Globus pallidus (tissue), 1 donor: ENCODE measurements around the gene UNC13C.

ENCODE experiments used
- DNase-seq: peaks from one replicate; pipeline ENCODE4 v3.0.0-alpha.2; 2015; ENCODE audit warnings: low spot score

UNC13C gene

GRCh38 chr15:54119051-54119450 is 140.8 kb downstream of the UNC13C start:
- no peak for DNase-seq

- no peak for DNase-seq
Measured at GRCh38 chr15:54120949-54121463, 142.8 kb downstream of the UNC13C start.

DNA sequence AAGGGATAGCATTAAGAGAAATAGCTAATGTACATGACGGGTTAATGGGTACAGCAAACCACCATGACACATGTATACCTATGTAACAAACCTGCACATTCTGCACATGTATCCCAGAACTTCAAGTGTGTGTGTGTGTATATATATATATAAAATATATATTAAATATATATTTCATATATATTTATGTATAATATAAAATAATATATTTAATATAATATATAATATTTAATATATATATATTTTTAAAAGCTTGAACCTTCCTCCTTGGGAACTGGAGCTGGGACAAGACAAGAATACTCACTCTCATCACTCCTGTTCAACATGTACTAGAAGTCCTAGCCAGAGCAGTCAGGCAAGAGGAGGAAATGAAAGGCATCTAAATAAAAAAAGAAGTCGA is 149.3 kb downstream of the UNC13C start:
- no peak for DNase-seq

DNA sequence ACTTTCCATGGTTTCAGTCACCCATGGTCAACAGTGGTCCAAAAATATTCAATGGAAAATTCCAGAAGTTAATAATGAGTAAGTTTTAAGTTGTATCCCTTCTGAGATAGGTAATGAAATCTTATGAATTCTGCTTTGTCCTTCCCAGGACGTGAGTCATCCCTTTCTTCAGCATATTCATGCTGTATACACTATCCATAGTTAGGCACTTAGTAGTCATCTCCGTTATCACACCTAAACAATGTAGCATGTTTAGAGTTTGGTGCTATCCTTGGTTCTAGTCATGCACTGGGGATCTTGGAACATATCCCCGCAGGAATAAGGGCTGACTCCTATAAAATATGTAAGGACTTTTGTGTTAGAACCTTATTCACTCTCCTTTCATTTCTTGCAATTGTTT is 153.2 kb downstream of the UNC13C start:
- DNase-seq, result no peak

GRCh38 chr15:54149115-54149531 is 170.9 kb downstream of the UNC13C start:
- no peak for DNase-seq

DNA sequence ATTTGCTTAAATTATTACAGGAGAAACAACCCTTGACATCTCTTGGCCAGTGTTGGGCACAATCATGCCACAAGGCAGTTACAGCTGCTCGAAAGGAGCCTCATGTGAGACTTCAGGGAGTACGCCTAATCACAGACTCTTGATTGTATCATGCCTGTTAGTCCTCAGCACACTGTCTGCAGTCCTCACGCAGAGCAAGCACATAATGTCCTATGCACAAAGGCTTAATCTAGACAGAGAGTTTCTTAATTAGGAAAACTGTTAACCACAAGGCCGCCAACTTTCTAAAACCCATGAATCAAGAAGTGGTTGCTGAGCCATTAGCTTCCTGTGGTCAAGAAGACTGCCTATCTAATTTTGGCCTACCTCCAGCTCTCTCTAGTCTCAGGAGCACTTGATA is 172.0 kb downstream of the UNC13C start:
- no peak for DNase-seq

DNA sequence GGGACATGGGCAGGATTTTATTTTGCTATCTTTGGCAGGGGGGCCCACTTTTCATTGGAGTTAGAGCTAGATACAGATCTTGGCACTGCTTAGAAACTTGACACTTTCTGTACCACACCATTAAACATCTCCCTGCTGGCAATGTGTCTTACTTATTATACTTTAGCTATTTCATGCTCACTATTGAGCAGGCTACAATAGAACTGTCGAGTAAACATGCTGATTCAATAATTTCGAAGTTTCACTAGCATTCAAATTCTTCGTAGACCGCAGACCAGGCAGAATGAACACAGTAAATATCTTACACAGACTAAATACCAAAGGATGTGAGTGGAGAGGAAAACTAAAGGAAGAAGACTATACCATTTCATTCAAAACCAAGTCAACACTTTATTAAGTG is 180.8 kb downstream of the UNC13C start:
- DNase-seq, result no peak

GRCh38 chr15:54187325-54187724 is 209.1 kb downstream of the UNC13C start:
- no peak for DNase-seq

DNA sequence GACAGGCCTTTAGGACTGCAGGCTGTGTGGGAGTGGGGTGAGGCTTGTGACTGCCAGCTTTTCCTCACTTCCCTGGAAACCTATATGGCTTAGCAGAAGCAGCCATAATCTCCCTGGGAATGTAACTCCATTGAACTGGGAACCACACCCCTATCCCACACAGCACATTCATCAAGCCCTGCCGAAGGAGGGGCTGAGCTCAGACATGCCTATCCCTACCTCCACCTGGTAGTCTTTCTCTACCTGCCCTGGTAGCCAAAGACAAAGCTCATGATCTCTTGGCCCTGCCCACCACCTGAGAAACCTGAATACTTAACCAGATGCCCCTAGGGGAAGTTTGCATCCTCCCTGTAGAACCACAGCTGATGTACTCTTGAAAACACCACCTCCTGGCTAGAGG is 219.8 kb downstream of the UNC13C start:
- DNase-seq, result no peak

DNA sequence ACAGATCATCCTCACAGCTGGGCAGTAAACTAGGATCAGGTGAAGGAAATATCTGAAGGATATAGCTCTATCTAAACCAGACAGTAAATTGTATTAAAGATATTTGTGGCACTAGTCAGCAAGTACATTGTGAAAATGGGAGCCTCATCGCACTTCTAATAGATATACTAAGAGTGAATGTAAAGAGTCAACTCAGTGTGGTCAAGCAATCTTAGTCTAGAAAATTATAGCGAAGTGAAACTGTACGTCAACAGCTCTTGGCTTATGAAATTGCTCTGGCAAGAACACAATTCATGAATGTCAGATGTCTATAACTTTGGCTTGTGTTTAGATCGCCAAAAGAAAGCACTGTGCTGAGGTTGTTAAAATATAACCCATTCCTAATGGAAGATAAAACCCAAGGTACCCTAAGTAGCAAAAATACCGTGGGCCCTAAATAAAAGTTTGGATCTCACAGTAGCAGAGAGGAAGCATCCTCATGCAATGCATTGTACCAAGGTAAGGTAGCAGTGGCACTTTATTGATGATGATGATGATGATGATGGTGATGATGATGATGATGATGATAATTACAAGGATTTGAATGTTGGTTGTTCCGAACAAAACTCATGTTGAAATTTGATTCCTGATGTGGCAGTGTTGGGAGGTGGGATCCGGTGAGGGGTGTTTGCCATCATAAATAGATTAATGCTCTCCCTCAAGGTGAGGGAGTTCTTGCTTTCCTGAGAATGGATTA is 228.5 kb downstream of the UNC13C start:
- no peak for DNase-seq

- DNase-seq, result no peak
Measured at GRCh38 chr15:54208786-54209185, 230.5 kb downstream of the UNC13C start.

- no peak for DNase-seq
Measured at GRCh38 chr15:54212635-54213034, 234.4 kb downstream of the UNC13C start.

DNA sequence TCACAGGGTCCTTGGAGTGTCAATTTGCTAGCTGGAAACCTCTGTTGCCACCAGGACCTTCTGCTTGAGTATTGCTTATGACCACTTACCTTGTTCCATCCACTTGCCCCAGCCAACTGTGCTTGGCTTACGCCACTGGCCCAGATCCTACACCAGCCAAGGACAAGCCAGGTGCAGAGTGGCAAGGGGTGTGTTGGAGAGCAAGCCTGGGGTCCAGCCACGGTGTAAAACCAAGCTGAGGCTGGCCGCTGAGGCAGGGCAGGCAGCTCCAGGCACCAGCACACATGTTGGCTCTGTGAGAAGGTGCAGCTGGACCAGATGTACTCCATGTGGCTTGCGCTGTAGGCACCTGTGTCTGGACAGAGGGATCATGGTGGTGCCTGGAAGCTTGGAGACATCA is 248.2 kb downstream of the UNC13C start:
- DNase-seq, result no peak

DNA sequence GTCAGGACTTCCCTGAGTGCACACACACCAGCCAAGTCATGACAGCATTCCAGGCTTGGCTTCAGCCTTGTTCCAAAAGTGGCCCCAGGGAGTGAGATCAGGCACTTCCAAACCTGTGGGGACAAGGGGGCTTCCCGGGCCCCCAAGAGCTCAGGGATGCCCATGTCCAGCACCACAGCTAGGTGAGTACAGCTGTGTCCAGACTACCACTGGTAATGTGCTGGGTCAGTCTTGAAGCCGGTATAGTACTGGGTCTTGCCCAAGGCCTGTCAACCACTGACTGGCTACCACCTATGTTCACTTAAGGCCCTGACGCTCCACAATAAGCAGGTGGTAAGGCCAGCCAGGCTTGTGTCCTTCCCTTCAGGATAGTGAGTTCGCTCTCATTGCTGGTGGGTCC is 249.3 kb downstream of the UNC13C start:
- DNase-seq, result no peak

DNA sequence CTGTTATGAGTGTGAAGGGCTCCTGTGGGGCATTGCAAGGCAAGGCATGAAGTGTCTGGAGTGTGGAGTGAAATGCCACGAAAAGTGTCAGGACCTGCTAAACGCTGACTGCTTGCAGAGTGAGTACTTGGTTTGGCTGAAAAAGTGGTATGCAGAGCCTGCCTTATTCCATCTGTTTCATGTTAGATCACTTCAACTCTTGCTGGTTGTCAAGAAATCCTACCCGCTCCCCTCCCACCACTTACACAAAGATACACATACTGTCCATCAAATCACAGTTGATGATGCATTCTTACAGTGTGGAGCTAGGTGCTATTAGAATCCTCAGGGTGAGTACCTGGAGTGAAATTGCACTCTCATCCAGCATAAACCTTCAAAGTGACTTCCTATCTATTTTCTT is 272.1 kb downstream of the UNC13C start:
- no peak for DNase-seq

DNA sequence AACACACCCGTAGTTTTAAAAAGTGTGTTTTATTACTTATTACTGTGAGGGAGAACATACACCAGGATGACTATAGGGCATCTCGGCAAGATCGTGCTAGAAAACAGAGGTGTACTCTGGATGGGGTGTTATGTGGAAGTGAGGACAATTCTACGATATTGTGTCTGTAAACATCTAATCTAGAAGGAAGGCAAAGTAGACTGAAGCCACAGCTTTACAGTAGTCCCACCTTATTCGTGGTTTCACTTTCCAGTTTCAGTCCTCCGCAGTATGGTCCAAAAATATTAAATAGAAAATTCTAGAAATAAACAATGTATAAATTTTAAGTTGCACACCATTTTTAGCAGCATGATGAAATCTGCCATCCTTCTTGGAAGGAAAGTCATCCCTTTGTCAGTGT is 277.9 kb downstream of the UNC13C start:
- DNase-seq, result no peak

GRCh38 chr15:54273928-54274327 is 295.7 kb downstream of the UNC13C start:
- DNase-seq, result no peak

DNA sequence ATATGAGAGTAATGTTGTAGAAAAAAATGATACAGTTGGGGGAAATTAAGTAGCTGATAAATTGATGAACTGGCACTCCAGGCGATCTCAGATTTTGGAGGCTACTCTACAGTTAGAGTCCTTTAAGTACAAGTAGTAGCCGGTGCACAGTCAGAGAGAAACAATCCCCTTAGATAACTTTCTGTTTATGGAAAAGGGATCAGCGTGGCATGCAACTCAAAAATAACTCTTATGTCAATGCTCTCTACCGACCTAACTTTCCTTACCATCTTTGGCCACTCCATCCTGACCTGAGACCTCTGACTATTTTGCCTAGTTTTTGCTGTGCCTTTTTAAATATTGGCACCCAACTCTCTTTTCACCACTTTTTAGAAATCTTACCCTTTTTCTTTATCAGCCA is 299.6 kb downstream of the UNC13C start:
- no peak for DNase-seq

- no peak for DNase-seq
Measured at GRCh38 chr15:54280726-54281125, 302.5 kb downstream of the UNC13C start.

- DNase-seq, result no peak
Measured at GRCh38 chr15:54282228-54282836, 304.1 kb downstream of the UNC13C start.

- no peak for DNase-seq
Measured at GRCh38 chr15:54288049-54288448, 309.8 kb downstream of the UNC13C start.

- no peak for DNase-seq
Measured at GRCh38 chr15:54289590-54290136, 311.4 kb downstream of the UNC13C start.

GRCh38 chr15:54298396-54298795 is 320.2 kb downstream of the UNC13C start:
- DNase-seq, result no peak
